Measurements from ENCODE around the gene DCAF4L1.

The DCAF4L1 gene

DNA sequence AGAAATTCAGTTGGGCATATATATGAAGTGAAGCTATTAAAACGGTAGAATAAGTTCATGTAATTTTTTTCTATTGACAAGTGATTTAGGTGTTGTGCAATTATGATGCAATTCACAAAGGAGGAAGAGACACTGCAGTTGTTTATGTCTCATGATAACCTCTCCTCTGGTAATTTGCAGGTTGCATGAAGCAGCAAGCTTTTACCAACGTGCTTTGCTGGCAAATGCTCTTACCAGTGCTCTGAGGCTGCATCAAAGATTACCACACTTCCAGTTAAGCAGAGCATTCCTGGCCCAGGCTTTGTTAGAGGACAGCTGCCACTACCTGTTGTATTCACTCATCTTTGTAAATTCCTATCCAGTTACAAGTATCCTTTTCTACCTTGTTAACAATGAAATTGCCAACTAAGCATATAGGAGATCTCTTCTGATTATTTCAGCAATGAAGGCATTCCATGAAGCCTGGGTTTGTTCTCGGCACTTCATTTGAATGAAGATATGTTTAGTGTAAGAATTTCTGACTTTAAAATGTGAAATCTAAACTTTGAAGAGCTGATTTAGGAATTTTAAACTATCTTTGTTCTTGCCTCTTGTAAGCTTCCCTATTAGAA lies 42.4 kb upstream of the DCAF4L1 start:
- no peak for TF ChIP-seq CTCF (IDR thresholded peaks at IDR 0.05; ENCODE audit: insufficient read depth, low read depth, low read length, missing control alignments)
- H3K4me3 ChIP-seq (ENCODE audit: low read length): no peak overlapping the region

DNA sequence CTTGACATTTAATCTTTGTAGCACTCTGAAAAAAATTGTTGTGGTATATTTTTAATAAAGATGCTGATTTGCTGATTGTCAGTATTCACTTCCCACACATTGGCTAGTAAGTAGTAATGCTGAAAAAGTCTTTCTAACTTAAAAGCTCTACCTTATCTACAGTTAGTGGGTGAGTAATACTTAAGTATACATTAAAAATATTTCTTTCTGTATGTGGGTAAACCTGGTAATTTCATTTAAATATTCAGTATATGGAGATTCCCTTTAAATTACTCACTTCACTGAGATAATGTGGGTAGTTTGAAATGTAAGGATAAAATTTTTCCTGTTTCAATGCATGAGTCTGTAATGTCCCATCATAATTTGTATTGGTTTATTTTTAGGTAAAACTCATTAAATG lies 40.7 kb upstream of the DCAF4L1 start:
- no peak for DNase-seq (ENCODE audit: low read depth)
- H3K4me3 ChIP-seq (ENCODE audit: low read length): no peak overlapping the region
- no peak for TF ChIP-seq CTCF (IDR thresholded peaks at IDR 0.05; ENCODE audit: insufficient read depth, low read depth, low read length, missing control alignments)

More for the DNA sequence above, 42.4 kb upstream of the DCAF4L1 start:
- peak; percentile 98 for DNase-seq (ENCODE audit: low read depth)

GRCh38 chr4:41943506-41943905 lies 38.0 kb upstream of the DCAF4L1 start:
- TF ChIP-seq CTCF (IDR thresholded peaks at IDR 0.05; ENCODE audit: insufficient read depth, low read depth, low read length, missing control alignments): no peak
- no peak overlapping the region for H3K4me3 ChIP-seq (ENCODE audit: low read length)
- DNase-seq (ENCODE audit: low read depth): no peak

DNA sequence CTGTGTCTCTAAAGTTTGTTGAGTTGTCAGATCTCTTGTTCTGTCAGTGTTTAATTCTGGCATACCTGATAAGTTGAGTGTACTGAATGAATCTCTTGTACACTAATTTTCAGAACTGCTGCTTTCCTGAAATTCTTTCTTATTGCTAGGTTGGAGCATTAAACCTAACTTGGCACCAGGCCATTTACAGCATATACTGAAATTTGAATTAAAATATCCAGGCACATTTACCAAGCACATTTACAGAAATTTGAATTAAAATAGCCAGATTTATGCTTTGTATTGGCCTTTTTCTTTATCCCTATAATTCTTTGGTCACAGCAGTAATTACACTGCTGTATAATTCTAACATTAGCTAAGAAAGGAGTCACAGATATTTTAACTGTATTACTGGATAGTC lies 37.5 kb upstream of the DCAF4L1 start:
- no peak for TF ChIP-seq CTCF (IDR thresholded peaks at IDR 0.05; ENCODE audit: insufficient read depth, low read depth, low read length, missing control alignments)
- no peak for DNase-seq (ENCODE audit: low read depth)
- H3K4me3 ChIP-seq (ENCODE audit: low read length): no peak overlapping the region

DNA sequence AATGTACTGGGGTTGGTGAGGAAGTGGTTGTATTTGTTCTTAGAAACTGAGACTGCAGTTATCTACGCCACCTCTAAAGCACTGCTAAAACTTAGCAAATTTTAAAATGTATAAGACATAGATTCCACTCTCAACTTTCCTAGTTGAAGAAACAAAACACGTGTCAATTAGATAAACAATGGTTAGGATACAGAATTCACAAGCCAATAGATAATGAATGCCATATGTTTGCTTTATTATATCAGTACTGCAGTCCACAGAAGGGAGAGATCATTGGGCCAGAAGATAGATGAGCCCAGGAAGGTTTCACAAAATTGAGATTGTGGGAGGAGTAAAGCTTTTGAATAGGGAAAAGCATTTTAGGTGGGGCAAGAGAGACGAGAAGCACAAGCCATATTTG lies 32.0 kb upstream of the DCAF4L1 start:
- no peak for TF ChIP-seq CTCF (IDR thresholded peaks at IDR 0.05; ENCODE audit: insufficient read depth, low read depth, low read length, missing control alignments)
- DNase-seq (ENCODE audit: low read depth): no peak
- H3K4me3 ChIP-seq (ENCODE audit: low read length): no peak overlapping the region

DNA sequence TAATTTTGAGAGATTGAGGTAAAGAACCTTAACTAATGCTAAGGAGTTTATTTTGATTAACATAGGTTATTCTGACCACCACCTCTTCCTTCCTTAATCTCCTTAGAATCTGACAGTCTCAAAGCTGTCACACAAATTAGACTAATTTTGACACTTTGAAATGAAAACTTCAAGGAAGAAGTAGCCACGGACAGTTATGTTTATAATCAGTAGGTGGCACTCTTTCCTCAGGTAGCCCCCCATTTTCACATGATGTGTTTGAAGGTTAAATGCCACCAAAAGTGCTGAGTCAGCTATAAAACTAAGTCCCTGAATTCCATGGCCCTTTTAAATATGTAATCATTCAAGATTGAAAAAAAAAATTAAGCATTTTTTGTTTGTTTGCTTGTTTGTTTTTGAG lies 23.9 kb upstream of the DCAF4L1 start:
- no peak overlapping the region for H3K4me3 ChIP-seq (ENCODE audit: low read length)
- TF ChIP-seq CTCF (IDR thresholded peaks at IDR 0.05; ENCODE audit: insufficient read depth, low read depth, low read length, missing control alignments): no peak
- DNase-seq (ENCODE audit: low read depth): peak; percentile 28

- peak; percentile 32 for DNase-seq (ENCODE audit: low read depth)
- TF ChIP-seq CTCF (IDR thresholded peaks at IDR 0.05; ENCODE audit: insufficient read depth, low read depth, low read length, missing control alignments): peak; percentile 23
- H3K4me3 ChIP-seq (ENCODE audit: low read length): no peak overlapping the region
Measured at GRCh38 chr4:41963105-41963504, 18.5 kb upstream of the DCAF4L1 start.

Data from epithelial cell of esophagus (primary cell).